ENCODE measurements around the gene KIF25. TPM values are rescaled to one million over a fixed set of nuclear protein-coding genes. Genes with fewer than 3 reads are reported as not detected.

The KIF25 gene
- polyA plus RNA-seq, 2 of the 4 experiments (the other 2 are of a cell fraction): 0.06 to 0.13 TPM

GRCh38 chr6:167988154-167988495 is 9.3 kb upstream of the KIF25 start:
- H3K27ac ChIP-seq: no peak overlapping the region
- ATAC-seq (no peak), DNase-seq (ENCODE audit: low read depth in 1 of 2, low spot score in 1 of 2) (no peak), FAIRE-seq (no peak)
- no peaks in the 10 kb centered on the region for H3K9me3 ChIP-seq
- 50% methylated on average over 5 of the region's 5 CpGs for WGBS (ENCODE audit: missing lambda C conversion rate)
- no peak overlapping the region for H3K4me3 ChIP-seq
- TF ChIP-seq ZSCAN20 (CRISPR knock-in tag; IDR thresholded peaks at IDR 0.05) (no peak), EP300 (IDR thresholded peaks at IDR 0.05) (no peak), ELK1 (IDR thresholded peaks at IDR 0.05; ENCODE audit: low read depth, low read length) (no peak), PHF8 (IDR thresholded peaks at IDR 0.05; ENCODE audit: borderline replicate concordance, low read depth) (no peak), MAZ (IDR thresholded peaks at IDR 0.05; ENCODE audit: borderline replicate concordance, low read depth, low read length) (no peak), ATOH8 (CRISPR knock-in tag; IDR thresholded peaks at IDR 0.05; ENCODE audit: low read depth) (no peak), PBX3 (IDR thresholded peaks at IDR 0.05) (no peak), KDM5A (IDR thresholded peaks at IDR 0.05) (no peak), TFCP2L1 (CRISPR knock-in tag; IDR thresholded peaks at IDR 0.05) (no peak), ZFP36 (IDR thresholded peaks at IDR 0.05; ENCODE audit: borderline replicate concordance, partially characterized antibody) (no peak), CTCF (IDR thresholded peaks at IDR 0.05) (no peak), CBX8 (IDR thresholded peaks at IDR 0.05) (no peak)
- no peaks in the 10 kb centered on the region for H3K4me1 ChIP-seq
- ChIA-PET CTCF (no interaction called here), POLR2A (no interaction called here)
- no peak overlapping the region for H3K4me2 ChIP-seq

- FAIRE-seq (no peak), ATAC-seq (no peak), DNase-seq (ENCODE audit: low read depth in 1 of 2, low spot score in 1 of 2) (no peak)
- no peaks in the 10 kb centered on the region for H3K9me3 ChIP-seq
- no peaks in the 10 kb centered on the region for H3K4me1 ChIP-seq
- no peak overlapping the region for H3K4me3 ChIP-seq
- POLR2A ChIA-PET: no interaction called here
- TF ChIP-seq NPAS2 (CRISPR knock-in tag; IDR thresholded peaks at IDR 0.05; ENCODE audit: borderline replicate concordance) (no peak), POLR2AphosphoS2 (conservative IDR thresholded peaks at IDR 0.05; ENCODE audit: low read length) (no peak), KDM5A (IDR thresholded peaks at IDR 0.05) (no peak), MAZ (IDR thresholded peaks at IDR 0.05; ENCODE audit: borderline replicate concordance, low read depth, low read length) (no peak), SREBF2 (IDR thresholded peaks at IDR 0.05) (no peak), CHD4 (IDR thresholded peaks at IDR 0.05; ENCODE audit: borderline replicate concordance) (no peak), POLR2A (IDR thresholded peaks at IDR 0.05; ENCODE audit: low read length) (no peak), GATA3 (IDR thresholded peaks at IDR 0.05; ENCODE audit: borderline replicate concordance) (no peak)
- 88% methylated on average over 29 of the region's 36 CpGs for WGBS (ENCODE audit: missing lambda C conversion rate)
- H3K4me2 ChIP-seq: no peak overlapping the region
- CTCF ChIA-PET: no interaction called here
- H3K27ac ChIP-seq: no peak overlapping the region
Measured at GRCh38 chr6:167988945-167989841, 8.3 kb upstream of the KIF25 start.

Measured in A549 (cell line).